ENCODE data around the gene ZSWIM1. TPM values are rescaled to one million over a fixed set of nuclear protein-coding genes. Genes with fewer than 3 reads are reported as not detected.

The ZSWIM1 gene
- total RNA-seq, 1 donor from 2014 or later, result 9.0 TPM

DNA sequence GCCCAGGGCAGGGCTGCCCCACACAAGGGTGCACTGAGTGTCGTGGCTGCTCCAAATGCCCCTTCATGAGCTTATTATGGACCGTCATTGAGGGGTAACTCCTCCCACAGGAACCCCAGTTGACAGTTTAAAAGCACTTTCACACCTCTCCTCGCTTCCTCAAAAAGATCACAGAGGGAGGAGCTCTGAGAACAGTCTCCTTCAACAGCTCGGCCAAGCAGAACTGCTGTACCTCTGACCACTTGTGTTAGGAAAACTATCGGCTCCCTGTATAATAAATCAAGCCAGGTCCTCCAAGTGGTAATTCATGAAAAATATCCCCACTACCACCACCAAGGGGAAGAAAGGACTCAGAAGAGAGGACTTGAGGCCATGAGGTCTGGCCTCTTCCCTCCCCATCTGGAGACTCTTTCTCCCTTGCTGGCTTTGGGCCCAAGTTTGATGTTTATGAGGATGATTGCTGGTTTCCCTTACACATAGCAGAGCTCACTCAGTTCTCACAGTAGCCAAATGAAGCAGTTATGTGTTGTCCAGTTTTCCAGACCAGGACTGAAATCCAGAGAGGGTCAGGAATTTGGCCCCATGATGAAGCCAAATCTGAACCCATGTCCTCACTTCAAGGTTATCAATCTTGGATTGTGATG, 38.7 kb upstream of the ZSWIM1 start:
- FAIRE-seq, result no peak
- no peak overlapping the region for H3K27ac ChIP-seq (ENCODE audit: low read depth, low read length)
- TF ChIP-seq, protein P1, sequence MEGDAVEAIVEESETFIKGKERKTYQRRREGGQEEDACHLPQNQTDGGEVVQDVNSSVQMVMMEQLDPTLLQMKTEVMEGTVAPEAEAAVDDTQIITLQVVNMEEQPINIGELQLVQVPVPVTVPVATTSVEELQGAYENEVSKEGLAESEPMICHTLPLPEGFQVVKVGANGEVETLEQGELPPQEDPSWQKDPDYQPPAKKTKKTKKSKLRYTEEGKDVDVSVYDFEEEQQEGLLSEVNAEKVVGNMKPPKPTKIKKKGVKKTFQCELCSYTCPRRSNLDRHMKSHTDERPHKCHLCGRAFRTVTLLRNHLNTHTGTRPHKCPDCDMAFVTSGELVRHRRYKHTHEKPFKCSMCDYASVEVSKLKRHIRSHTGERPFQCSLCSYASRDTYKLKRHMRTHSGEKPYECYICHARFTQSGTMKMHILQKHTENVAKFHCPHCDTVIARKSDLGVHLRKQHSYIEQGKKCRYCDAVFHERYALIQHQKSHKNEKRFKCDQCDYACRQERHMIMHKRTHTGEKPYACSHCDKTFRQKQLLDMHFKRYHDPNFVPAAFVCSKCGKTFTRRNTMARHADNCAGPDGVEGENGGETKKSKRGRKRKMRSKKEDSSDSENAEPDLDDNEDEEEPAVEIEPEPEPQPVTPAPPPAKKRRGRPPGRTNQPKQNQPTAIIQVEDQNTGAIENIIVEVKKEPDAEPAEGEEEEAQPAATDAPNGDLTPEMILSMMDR (IDR thresholded peaks at IDR 0.05; ENCODE audit: insufficient read depth, low read depth, low read length), result no peak
- no peak for TF ChIP-seq EZH2 (IDR thresholded peaks at IDR 0.05; ENCODE audit: insufficient read depth, low read length)

DNA sequence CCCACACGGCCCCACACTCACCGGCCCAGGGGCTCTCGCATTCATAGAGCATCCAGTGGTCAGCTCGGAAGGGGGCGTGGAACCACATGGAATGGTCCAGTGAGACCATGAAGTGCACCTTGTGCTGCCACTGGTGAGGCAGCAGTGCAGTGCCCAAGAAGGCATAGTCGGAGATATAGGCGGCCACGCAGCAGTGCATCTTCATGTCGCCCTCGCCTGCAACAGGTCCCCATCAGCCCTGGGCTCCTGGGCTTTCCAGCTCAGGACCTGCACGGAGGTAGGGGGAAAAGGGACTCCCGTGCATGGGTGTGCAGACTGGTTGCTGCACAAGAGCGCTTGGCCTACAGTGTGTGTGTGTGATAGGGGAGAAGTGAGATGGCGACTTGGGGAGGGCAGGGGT, 37.5 kb upstream of the ZSWIM1 start:
- no peak overlapping the region for H3K27ac Mint-ChIP-seq (ENCODE audit: unreplicated experiment)
- no peaks in the 10 kb centered on the region for H3K27me3 ChIP-seq (ENCODE audit: insufficient read depth, low read length)
- H4K20me1 ChIP-seq (ENCODE audit: insufficient read depth, low read length), result peaks cover 12% of the 10 kb centered on the region
- no peaks in the 10 kb centered on the region for H3K4me1 Mint-ChIP-seq (ENCODE audit: low read depth, unreplicated experiment)
- H2AFZ ChIP-seq (ENCODE audit: low read depth, low read length), result no peak overlapping the region
- no peak overlapping the region for H3K9ac ChIP-seq (ENCODE audit: low read length)
- no peak overlapping the region for H3K4me2 ChIP-seq (ENCODE audit: low read length)
- H3K4me1 ChIP-seq (ENCODE audit: insufficient read depth, low read length), result no peaks in the 10 kb centered on the region
- no peaks in the 10 kb centered on the region for H3K9me3 ChIP-seq (ENCODE audit: insufficient read depth, low read depth, low read length)
- no peaks in the 10 kb centered on the region for H3K79me2 ChIP-seq (ENCODE audit: insufficient read depth, low read length)
- no peak overlapping the region for H3K4me3 Mint-ChIP-seq (ENCODE audit: unreplicated experiment)
- H3K27me3 Mint-ChIP-seq (ENCODE audit: low read depth, unreplicated experiment), result no peaks in the 10 kb centered on the region
- FAIRE-seq, result no peak
- H3K27ac ChIP-seq (ENCODE audit: low read depth, low read length), result no peak overlapping the region
- H3K36me3 Mint-ChIP-seq (ENCODE audit: low read depth, unreplicated experiment), result peaks cover 20% of the 10 kb centered on the region
- peaks cover 21% of the 10 kb centered on the region for H3K36me3 ChIP-seq (ENCODE audit: insufficient read depth, low read length)
- H3K4me3 ChIP-seq (ENCODE audit: insufficient read depth, low read depth, low read length), result no peak overlapping the region
- no peak for DNase-seq (ENCODE audit: low read depth)
- H3K9me3 Mint-ChIP-seq (ENCODE audit: unreplicated experiment), result no peaks in the 10 kb centered on the region
- TF ChIP-seq EZH2 (IDR thresholded peaks at IDR 0.05; ENCODE audit: insufficient read depth, low read length), result no peak
- TF ChIP-seq, protein P1 (IDR thresholded peaks at IDR 0.05; ENCODE audit: insufficient read depth, low read depth, low read length), result no peak

More for the DNA sequence above, 38.7 kb upstream of the ZSWIM1 start:
- Mint-ChIP-seq H3K36me3 (ENCODE audit: low read depth, unreplicated experiment) (peaks cover 20% of the 10 kb centered on the region), H3K27me3 (ENCODE audit: low read depth, unreplicated experiment) (no peaks in the 10 kb centered on the region), H3K27ac (ENCODE audit: unreplicated experiment) (no peak overlapping the region), H3K9me3 (ENCODE audit: unreplicated experiment) (no peaks in the 10 kb centered on the region), H3K4me3 (ENCODE audit: unreplicated experiment) (no peak overlapping the region), H3K4me1 (ENCODE audit: low read depth, unreplicated experiment) (no peaks in the 10 kb centered on the region)
- H3K79me2 ChIP-seq (ENCODE audit: insufficient read depth, low read length), result no peaks in the 10 kb centered on the region
- no peaks in the 10 kb centered on the region for H3K27me3 ChIP-seq (ENCODE audit: insufficient read depth, low read length)
- peaks cover 12% of the 10 kb centered on the region for H4K20me1 ChIP-seq (ENCODE audit: insufficient read depth, low read length)
- no peak for DNase-seq (ENCODE audit: low read depth)
- no peaks in the 10 kb centered on the region for H3K9me3 ChIP-seq (ENCODE audit: insufficient read depth, low read depth, low read length)
- no peak overlapping the region for H2AFZ ChIP-seq (ENCODE audit: low read depth, low read length)
- H3K4me3 ChIP-seq (ENCODE audit: insufficient read depth, low read depth, low read length), result no peak overlapping the region
- no peaks in the 10 kb centered on the region for H3K4me1 ChIP-seq (ENCODE audit: insufficient read depth, low read length)
- H3K4me2 ChIP-seq (ENCODE audit: low read length), result no peak overlapping the region
- H3K9ac ChIP-seq (ENCODE audit: low read length), result no peak overlapping the region
- H3K36me3 ChIP-seq (ENCODE audit: insufficient read depth, low read length), result peaks cover 21% of the 10 kb centered on the region

DNA sequence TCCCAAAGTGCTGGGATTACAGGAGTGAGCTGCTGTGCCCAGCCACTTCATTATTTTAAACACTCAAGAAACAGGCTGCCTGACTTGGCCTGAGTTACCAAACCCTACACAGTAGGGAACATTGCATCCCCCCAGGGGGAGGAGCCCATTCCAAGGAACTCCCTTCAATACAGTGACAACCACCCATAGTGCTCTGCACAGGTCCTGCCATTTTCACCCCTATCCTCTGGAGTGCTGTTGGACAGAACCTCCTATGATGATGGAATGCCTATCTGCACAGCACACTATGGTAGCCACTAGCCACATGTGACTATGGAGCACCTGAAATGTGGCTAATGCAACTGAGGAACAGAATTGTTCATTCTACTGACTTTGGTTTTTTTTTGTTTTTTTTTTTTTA, 35.6 kb upstream of the ZSWIM1 start:
- DNase-seq (ENCODE audit: low read depth) (no peak), FAIRE-seq (no peak)
- Histone ChIP-seq H3K27ac (ENCODE audit: low read depth, low read length) (no peak overlapping the region), H2AFZ (ENCODE audit: low read depth, low read length) (no peak overlapping the region), H3K9me3 (ENCODE audit: insufficient read depth, low read depth, low read length) (no peaks in the 10 kb centered on the region), H3K4me3 (ENCODE audit: insufficient read depth, low read depth, low read length) (no peak overlapping the region), H3K4me1 (ENCODE audit: insufficient read depth, low read length) (no peaks in the 10 kb centered on the region), H4K20me1 (ENCODE audit: insufficient read depth, low read length) (peaks cover 15% of the 10 kb centered on the region), H3K36me3 (ENCODE audit: insufficient read depth, low read length) (peaks cover 21% of the 10 kb centered on the region), H3K4me2 (ENCODE audit: low read length) (no peak overlapping the region), H3K27me3 (ENCODE audit: insufficient read depth, low read length) (no peaks in the 10 kb centered on the region), H3K9ac (ENCODE audit: low read length) (no peak overlapping the region), H3K79me2 (ENCODE audit: insufficient read depth, low read length) (no peaks in the 10 kb centered on the region)
- Mint-ChIP-seq H3K36me3 (ENCODE audit: low read depth, unreplicated experiment) (peaks cover 23% of the 10 kb centered on the region), H3K4me3 (ENCODE audit: unreplicated experiment) (no peak overlapping the region), H3K27me3 (ENCODE audit: low read depth, unreplicated experiment) (no peaks in the 10 kb centered on the region), H3K27ac (ENCODE audit: unreplicated experiment) (no peak overlapping the region), H3K4me1 (ENCODE audit: low read depth, unreplicated experiment) (no peaks in the 10 kb centered on the region), H3K9me3 (ENCODE audit: unreplicated experiment) (no peaks in the 10 kb centered on the region)
- TF ChIP-seq, protein P1 (IDR thresholded peaks at IDR 0.05; ENCODE audit: insufficient read depth, low read depth, low read length), result no peak
- TF ChIP-seq EZH2 (IDR thresholded peaks at IDR 0.05; ENCODE audit: insufficient read depth, low read length), result no peak
